HG02763 (cell line): ENCODE data around the gene OR2AG1.

ENCODE experiments used
- ATAC-seq: cut with Tn5 transposase; IDR thresholded peaks from one replicate; pipeline ENCODE4 v1.9.1; 2021; ENCODE audit warnings: mild to moderate bottlenecking, moderate library complexity; ENCODE audit not compliant: unreplicated experiment

Gene OR2AG1, protein sequence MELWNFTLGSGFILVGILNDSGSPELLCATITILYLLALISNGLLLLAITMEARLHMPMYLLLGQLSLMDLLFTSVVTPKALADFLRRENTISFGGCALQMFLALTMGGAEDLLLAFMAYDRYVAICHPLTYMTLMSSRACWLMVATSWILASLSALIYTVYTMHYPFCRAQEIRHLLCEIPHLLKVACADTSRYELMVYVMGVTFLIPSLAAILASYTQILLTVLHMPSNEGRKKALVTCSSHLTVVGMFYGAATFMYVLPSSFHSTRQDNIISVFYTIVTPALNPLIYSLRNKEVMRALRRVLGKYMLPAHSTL

DNA sequence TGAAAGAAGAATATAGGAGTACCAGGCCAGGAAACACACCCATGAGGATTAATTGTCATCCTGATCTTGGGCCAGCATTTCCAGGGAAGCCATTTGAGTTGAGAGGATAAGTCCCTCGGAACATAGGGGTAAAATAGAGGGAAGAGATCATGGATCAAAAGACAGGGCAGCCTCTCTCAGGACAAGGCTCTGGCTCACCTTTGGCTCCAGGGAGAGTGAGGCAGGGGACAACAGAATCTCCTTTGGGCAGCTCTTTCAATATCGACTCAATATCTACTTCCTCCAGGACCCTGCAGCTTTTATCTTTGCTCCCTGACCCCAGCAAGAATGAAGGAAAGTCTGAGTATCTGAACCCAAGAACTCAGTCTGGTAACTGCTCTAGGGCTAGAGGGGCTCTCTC is at the start of gene OR2AG1:
Gene OR2AG1 (plus strand): TSS at position 301 of the 400 bp plus-strand sequence. CDS start 2,018 bp downstream, outside the sequence.
- ATAC-seq: no peak

DNA sequence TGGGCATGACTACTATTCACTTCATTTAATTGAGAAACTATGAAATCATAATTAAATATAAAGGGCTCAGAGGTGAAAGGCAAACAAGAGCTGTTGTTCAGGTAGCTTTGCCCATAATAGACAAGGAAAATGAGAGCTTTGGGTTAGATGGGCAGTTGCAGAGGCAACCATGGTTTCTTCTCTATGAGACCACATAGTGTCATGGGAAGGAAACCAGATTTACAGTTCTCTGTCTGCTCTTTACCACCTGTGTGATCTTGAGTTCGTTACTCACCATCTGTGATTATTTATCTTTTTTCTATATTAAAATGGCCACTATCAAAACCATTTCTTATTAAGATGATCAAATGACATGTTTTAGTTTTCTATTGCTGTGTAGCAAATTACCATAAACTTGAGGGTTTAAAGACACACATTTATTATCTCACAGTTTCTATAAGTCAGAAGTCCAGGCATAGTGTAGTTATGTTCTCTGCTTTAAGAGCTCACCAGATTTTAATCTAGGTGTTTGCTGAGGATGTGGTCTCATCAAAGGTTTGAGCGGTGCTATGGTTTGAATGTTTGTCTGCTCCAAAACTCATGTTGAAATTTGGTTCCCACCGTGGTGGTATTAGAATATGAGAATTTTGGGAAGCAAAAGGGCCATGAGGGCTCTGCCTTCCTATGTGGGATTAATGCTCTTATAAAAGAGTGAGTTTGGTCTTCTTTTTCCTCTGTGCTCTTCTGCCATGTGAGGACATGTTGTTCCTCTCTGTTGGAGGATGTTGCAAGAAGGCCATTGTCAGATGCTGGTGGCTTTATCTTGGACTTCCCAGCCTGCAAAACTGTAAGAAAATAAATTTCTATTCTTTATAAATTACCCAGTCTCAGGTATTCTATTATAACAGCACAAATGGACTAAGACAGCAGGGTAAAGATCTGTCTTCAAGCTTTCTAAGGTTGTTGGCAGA is 49.2 kb upstream of the OR2AG1 start:
- ATAC-seq: no peak

DNA sequence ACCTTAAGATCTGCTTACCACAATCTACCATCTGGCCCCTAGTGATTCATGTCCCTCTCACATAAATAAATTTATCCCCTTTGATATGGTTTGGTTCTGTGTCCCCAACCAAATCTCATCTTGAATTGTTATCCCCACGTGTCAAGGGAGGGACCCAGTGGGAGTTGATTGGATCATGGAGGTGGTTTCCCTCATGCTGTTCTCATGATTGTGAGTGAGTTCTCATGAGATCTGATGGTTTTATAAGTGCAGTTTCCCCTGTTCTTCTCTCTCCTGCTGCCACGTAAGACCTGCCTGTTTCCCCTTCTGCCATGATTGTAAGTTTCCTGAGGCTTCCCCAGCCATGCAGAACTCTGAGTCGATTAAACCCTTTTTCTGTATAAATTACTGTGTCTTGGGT is 48.2 kb upstream of the OR2AG1 start:
- ATAC-seq: no peak

DNA sequence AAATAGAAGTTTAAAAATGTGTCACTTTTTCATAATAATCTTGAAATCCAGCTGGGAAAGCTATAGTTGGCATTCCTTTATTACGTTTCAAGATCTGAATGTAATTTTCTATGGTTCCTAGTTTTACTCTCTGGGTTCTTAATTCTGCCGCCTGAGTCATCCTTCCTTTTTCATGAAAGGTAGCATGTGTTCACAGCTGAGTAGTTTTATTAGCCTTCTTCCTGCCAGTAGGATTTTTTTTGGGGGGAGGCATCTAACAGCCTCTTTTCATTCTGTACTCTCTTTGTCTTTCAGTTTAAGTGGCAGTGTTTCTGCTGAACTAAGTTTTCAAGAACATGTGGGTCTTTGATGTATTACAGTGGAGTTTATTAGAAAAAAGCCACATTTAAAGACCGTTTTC is 47.5 kb upstream of the OR2AG1 start:
- no peak for ATAC-seq

DNA sequence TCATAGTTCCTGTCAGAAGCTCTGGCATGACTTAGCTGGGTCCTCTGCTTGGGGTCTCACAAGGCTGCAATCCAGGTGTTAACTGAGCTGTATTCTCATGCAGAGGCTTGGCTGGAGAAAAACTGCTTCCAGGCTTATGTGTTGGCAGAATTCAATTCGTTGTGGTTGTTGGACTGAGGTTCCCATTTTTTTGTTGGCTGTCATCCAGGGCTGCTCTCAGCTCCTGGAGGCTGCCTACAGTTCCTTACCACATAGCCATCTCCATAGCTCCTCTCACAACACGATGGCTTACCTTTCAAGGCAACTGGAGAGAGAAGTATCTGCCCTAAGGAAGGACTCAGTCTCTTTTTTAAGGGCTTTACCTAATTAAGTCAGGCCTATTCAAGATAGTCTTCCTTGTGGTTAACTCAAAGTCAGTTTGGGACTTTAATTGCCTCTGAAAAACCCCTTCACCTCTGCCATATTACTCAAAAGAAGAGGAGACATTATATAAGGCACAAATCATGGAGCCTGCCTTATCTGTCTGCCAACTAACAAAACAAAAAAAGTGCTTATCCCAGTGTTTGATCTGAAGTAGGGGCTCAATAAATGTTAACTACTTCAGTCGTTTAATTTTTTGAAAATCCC is 46.2 kb upstream of the OR2AG1 start:
- ATAC-seq: no peak

DNA sequence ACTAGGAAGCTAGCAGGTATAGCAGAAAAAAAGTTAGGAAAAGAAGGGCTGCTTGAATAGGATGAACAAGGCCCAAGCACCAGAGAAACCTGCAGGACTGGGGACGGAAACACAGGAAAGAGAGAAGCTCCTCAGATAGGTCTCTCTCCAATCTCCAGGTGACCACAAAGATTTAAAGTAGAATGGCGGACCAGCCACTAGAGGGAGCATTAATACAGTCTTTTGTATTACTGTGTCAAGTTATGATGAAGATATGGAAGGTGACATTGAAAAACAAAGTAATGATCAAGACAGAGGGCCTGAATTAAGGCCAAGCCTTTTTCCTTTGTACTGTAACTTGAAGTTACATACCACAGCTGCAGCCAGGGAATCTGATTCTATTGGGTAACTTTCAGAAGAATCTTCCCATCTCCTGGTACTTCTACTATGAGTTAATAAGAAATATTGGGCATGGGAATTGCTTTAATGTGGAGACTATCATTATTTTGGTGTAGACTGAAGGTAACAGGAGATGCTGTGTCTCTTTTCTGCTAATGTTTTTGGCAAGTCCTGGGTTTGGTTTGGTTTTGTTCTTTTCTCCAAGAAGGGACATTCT is 44.9 kb upstream of the OR2AG1 start:
- peak; percentile 79 for ATAC-seq

DNA sequence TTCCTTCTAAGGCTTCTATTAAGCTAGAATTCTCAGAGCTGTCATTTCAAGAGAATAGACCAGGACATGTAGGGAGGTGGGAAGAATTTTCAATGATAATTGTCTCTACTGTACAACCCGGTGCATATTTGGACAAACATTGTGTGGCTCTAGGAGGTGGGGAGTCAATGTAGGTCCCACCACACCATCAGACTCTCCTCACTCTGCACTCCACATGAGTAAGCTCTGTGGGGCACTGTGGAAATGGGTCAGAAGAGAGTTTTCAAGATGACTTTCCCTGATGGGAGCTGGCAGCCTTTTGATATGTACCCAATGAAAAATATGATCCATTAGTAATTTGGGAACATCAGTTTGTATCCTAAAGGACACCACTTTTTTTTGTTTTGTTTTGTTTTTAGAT is 44.2 kb upstream of the OR2AG1 start:
- no peak for ATAC-seq

DNA sequence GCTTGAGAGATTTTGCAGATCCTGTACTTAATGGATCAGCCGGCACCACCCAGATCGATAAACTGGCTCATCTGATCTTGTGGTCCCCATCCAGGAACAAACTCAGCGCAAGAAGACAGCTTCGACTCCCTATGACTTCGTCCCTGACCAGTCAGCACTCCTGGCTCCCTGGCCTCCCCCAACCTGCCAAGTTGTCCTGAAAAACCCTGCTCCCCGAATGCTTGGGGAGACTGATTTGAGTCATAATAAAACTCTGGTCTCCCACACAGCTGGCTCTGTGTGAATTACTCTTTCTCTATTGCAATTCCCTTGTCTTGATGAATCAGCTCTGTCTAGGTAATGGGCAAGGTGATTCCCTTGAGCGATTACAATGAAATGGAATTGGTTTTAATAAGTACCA is 40.6 kb upstream of the OR2AG1 start:
- ATAC-seq: no peak

DNA sequence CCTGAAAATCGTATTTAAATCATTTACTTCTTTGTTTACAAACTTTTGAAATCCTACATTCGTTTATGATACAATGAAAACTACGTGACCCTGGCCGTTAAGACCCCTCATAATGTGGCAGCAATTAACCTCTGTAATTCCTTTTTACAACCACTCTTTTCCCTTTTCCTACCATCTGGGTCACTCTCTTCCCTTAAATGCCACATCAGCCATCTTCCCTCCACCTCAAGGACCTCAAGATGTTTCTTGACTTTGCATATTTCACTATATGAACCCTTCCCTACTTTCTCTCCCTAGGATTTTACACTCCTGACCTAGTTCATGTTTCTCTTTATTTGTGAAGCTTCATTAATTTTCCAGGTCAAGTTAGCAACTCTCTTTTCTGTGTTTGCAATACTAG is 37.8 kb upstream of the OR2AG1 start:
- no peak for ATAC-seq

DNA sequence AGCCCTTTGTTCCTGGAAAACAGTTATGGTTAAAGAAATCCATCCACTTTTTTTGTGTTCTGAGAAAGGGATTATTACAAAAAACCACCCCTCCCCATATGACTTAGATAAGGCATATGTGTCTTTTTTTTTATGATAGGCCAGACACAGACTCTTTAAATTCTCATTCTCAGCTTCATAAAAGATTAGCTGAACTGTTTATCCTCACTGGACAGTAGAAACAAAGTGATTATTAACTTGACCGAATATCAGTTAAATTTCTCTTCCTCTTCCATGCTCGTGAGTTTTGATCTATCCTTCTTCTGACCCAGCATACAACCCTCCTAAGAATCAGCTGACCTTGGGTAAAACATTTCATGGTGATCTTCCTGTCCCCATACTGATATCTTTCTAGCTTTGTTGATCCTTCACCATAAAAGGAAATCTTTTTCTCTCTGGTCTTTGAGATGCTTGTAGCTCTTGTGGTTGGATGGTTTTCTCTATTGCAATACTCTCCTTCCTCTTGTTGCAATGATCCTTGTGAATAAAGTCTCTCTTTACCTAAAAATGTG is 37.3 kb upstream of the OR2AG1 start:
- peak; percentile 62 for ATAC-seq

DNA sequence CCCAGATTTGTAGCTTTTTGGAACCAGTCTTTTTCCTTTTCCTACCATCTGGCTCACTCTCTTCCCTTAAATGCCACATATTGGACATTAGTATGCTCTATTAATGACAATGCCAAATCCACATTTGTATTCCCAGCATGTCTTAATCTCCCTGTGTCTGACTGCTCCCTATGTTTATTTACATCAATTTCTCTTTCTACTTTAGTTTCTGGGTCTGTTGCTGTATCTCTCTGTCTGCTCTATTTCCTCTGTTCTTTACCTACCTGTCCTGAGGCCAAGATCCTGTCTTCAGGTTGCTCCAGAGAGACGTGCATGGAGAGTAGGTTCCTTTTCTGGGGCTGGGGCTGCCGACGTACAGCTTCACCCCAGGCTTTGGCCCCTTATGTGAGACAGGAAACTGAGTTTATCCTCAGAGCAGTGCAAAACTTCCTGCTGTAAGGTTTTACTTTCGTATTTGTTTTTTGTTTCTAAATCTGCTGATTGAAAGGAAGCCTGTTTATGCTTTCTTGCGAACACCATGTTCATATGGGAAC is 36.7 kb upstream of the OR2AG1 start:
- peak; percentile 82 for ATAC-seq

DNA sequence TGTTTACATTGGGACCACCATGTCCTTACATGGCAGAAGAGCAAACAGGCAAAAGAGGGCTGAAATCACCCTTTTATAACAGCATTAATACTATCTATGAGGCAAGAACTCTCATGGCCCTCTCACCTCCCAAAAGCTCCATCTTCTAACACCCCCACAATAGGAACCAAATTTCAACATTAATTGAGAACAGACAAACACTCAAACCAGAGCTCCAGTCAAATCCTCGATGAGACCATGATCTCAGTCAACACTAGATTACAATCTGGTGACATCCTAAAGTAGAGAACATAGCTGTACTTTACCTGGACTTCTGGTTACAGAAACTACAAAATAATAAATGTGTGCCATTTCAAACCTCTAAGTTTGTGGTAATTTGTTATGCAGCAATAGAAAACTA is 36.2 kb upstream of the OR2AG1 start:
- ATAC-seq: no peak

DNA sequence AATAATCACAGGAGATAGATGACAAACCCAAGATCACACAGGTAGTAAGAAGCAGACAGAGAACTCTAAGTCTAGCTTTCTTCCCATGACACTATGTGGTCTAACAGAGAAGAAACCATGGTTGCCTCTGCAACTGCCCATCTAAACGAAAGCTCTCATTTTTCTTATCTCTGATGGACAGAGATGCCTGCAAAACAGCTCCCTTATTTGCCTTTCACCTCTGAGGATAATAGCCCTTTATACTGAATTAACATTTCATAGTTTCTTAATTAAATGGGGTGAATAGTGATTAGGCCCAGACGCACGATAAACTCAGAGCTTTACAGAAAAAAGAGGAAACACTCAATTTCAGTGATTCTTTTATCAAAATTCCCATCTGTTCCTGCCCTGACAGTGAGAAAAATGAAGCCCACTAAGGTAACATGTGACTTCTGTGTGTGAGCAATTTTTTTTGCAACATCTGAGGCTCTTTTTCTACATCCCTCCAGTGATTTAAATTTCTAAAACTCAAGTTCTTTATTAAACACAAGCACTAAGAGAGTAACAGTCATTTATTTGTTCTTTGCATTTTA is 35.6 kb upstream of the OR2AG1 start:
- ATAC-seq: no peak

DNA sequence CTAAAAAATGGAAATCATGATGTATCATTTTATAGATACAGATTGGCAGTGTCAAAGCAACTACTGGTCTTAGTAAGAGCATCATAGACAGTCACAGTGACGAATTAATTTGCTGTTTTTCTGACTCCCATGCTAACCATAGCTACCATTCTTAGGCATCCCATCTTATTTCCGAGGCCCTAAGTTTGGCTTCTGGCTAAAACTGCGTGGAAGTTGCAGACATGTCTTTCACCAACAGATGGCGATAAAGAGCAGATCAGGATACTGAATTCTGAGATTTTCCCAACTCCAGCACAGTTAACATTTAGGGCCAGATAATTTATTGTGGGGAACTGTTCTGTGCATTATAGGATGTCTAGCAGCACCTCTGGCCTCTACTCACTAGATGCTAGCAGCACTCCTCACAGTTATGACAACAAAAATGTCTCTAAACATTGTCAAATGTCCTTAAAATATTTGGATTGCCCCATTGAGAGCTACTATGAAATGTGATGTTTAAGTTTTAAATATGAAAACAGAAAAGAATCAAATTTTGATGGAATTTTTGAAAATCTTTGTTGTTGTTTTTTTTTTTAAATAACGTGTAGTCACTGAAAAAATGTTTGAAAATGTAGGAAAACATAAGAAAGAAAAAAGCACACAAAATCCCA is 27.4 kb upstream of the OR2AG1 start:
- no peak for ATAC-seq

DNA sequence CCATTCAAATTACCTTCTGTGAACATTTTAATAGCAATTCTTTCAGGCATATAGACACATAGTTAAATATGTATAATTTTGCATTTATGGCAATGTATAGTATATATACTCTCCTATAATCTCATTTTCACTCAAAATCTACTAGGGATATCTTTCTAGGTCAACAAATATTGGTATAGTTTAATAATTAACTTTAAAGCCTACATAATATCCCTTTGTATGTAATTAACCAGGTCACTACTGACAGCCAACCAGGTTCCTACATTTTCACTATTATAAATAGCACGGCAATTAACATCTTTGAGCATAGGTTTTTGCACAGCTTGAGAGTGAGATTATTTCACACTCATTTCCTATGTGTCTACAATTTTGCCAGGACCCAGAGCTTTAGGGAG is 26.9 kb upstream of the OR2AG1 start:
- no peak for ATAC-seq

DNA sequence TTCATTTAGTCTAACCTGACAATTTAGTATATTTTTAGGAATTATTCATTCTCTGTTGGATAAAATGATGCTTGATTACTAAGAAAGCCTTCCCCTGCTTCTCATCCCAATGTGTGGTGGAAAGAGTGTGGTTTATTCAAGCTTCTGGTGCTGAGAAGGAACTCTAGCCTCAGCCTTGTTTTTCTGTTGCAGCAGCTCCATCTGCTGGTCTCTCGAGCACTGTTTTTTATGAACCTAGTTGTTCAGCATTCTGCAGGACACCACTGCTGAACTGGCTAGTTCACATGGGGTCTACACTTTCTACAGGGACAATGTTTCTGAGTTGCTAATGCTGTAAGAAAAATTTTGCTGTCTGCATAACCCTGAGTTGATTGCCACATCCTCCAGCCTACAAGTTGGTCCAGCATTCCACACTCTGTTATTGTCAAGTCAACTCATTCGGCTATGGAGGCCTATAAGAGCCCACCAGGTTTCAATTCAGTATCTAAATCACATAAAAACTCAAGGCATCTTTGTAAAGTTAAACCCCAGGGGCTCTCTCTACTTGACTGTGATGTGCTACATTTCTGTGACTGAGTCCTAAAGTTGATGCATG is 25.4 kb upstream of the OR2AG1 start:
- no peak for ATAC-seq

DNA sequence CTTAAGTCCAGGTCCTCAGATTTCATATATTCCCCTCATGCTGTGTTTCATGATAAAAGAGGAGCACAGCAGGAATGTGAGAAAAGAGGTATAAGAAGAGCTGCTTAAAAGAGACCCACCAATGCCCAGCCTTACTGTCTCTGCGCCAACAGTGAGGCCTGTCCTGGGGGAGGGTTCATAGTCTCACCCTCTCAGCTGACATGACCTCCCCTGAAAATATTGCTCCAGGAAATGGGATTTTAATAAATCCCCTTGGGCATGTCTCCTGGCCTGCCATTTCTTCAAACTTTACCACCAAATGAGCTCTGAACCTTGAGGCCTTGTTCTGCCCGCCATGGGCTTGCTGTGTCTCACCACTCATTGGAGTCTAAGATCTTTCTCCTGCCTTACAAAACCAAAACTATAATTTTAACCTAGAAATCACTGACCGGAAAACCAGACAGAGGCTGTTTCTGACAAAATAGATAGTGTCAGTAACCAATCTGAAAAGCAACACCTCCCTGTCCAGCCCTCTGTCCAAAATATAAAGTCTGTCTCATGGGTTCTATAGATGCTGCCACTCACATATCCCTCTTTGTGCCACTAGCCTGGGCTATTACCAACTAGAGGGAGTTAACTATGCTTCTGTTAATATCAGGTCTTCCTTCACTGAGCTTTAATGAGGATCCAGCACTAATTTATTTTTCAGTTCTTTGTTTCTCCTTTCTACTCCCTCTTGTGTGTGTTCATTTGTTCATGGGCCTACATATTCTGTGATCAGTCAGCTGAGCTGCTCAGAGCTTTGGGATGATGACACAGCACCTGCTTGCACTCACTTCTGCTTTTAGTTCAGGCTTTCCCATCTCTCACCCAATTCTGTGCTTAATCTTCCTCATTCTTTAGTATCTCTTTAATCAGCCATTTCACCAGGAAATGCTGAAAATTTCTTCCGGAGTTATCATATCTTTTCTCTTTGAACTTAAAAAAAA is 10.6 kb upstream of the OR2AG1 start, which contains the start of gene OR2AG2:
Gene OR2AG2 (minus strand): TSS at position 51 of the 968 bp plus-strand sequence. CDS start 3,019 bp downstream, outside the sequence.
- peak; percentile 82 for ATAC-seq

DNA sequence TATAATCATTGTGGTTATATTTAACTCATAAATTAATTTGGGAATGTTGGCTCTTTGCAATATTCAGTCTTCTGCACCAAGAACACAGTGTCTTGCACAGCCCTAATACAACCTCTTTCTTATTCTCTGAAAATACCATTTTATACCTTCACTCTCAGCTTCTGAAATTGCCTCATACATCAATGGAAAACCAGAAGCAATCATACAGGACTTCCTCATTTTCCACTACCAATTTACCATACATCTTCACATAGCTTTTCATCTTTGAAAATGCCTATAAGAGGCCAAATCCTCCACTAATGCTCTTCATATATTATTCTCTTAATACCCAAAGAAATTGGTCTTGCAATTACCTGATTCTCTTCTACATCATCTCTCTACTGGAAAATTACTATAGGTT is 4.3 kb upstream of the OR2AG1 start:
- no peak for ATAC-seq
